RPMI7951 (cell line): ENCODE data around the gene TREML4. TPM values are rescaled to one million over a fixed set of nuclear protein-coding genes. Genes with fewer than 3 reads are reported as not detected.

Experiments
- DNase-seq: peaks from one replicate; pipeline ENCODE4 v3.0.0-alpha.2; 2012; ENCODE audit warnings: low read depth
- total RNA-seq: library from RNA; depleted of rRNA; stranded (reverse); fragments of >200 nt; shearing (Covaris generic); gene quantifications from 2 replicates; pipeline ENCODE4 v1.2.3, GENCODE V29; 2014; rRNA removed

Gene TREML4
- total RNA-seq, 1 experiment from 2014 or later: not detected

DNA sequence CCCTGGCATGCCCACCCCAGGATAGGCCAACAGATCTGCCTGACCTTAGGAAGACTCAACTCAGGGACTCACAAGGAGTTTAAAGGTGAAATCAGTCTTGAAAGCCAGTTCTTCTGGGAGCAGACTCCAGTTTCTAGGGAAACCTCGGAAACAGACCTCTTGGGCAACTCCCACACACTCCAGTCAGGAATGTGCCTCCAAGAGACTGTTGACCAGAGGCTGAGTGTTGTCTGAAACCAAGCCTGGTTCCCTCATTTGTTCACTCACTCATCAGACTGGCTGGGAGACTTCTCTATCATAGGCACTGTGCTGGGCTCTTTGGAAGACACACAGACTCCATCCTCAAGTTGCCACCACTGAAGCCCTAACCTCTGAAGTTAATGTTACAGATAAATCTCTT lies 56.6 kb downstream of the TREML4 start:
- peak; percentile 34 for DNase-seq

- peak; percentile 47 for DNase-seq
These were observed 58.6 kb downstream of the TREML4 start, which contains the start of gene TREM1 for GRCh38 chr6:41286544-41287346. Gene TREM1, minus strand, starts transcription at chr6:41286682. Its CDS starts 27 bp downstream, at chr6:41286655.

DNA sequence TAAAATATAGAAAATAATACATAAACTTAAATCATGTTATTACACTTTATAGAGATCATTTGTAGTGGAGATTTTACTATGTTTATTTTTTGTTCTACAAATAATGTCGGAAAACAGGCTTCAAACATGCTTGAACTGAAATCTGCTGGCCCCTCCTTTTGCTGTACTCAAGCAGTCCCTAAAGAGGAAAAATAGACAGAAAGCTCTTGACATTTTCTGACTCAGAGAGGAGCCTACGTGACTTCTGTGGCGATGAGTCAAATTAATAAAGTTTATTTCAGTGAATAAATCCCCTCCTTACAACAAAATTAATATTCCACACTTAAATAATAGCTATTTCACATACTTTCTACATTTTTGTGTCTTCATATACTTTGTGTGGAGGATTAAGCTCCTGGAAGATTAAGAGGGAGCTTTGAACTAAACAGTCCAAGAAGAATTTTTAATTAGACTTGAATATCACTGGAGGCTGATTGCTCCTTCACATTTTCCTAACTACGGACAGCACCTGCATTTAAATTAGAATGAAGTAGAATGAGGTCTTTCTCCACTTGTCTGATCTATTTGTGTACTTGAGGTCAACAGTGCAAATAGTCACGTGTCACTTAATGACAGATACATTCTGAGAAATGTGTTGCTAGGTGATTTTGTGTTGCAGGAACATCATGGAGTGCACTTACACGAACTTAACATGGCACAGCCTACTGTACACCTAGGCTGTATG lies 60.0 kb downstream of the TREML4 start:
- no peak for DNase-seq

Other genes with a start within 250 kb of the TREML4 start
- 0.10 and 0.12 TPM in 2 replicates for gene UNC5CL, start 189.1 kb upstream of the TREML4 start, total RNA-seq
- not detected in 2 replicates for gene TSPO2, start 185.9 kb upstream of the TREML4 start, total RNA-seq
- not detected in 2 replicates for gene APOBEC2, start 175.1 kb upstream of the TREML4 start, total RNA-seq
- gene OARD1, start 156.0 kb upstream of the TREML4 start, total RNA-seq: 26.1 and 28.0 TPM in 2 replicates
- gene NFYA, start 155.4 kb upstream of the TREML4 start, total RNA-seq: 7.8 and 8.9 TPM in 2 replicates
- gene TREML1, start 74.0 kb upstream of the TREML4 start, total RNA-seq: not detected in 2 replicates
- gene TREM2, start 65.2 kb upstream of the TREML4 start, total RNA-seq: 0.39 TPM in 1 of 2 replicates, not detected in the other
- gene TREML2, start 27.2 kb upstream of the TREML4 start, total RNA-seq: not detected in 2 replicates
- gene TREM1, start 58.3 kb downstream of the TREML4 start, total RNA-seq: 2.0 TPM in 1 of 2 replicates, not detected in the other
- gene NCR2, start 107.3 kb downstream of the TREML4 start, total RNA-seq: not detected in 2 replicates